OCI-LY3 (cell line): Measurements from ENCODE around the gene EFNB3.

ENCODE experiments used
- H2AFZ ChIP-seq: fragments of 200-600, 300-600 bp; shearing (Covaris generic); 2 replicates; pipeline ENCODE4 v1.6.0; 2014; ENCODE audit warnings: antibody characterized with exemption, low read depth, low read length
- H3K27ac ChIP-seq: fragments of 200-600, 300-600 bp; sonication (generic); 2 replicates; pipeline ENCODE4 v1.5.1; 2014; ENCODE audit warnings: mild to moderate bottlenecking, low read length, moderate library complexity, mixed read lengths
- H3K27me3 ChIP-seq: fragments of 200-600, 300-600 bp; sonication (generic); 2 replicates; pipeline ENCODE4 v1.6.1; 2014; ENCODE audit warnings: low read depth, low read length, mixed read lengths
- H3K36me3 ChIP-seq: fragments of 200-600, 300-600 bp; sonication (generic); replicated peaks from 2 replicates; pipeline ENCODE3; 2014; ENCODE audit warnings: low read depth, low read length, mixed read lengths
- H3K4me1 ChIP-seq: fragments of 300-600, 200-600 bp; sonication (generic); 2 replicates; pipeline ENCODE4 v1.6.1; 2014; ENCODE audit warnings: low read length, mixed read lengths
- H3K4me2 ChIP-seq: fragments of 200-600, 300-600 bp; sonication (generic); 2 replicates; pipeline ENCODE4 v1.6.1; 2014; ENCODE audit warnings: low read length, mixed read lengths
- H3K4me3 ChIP-seq: fragments of 300-600, 200-600 bp; sonication (generic); 2 replicates; pipeline ENCODE4 v1.5.1; 2014; ENCODE audit warnings: antibody characterized with exemption, mild to moderate bottlenecking, low read length, moderate library complexity
- H3K79me2 ChIP-seq: fragments of 300-600, 200-600 bp; shearing (Covaris generic); 2 replicates; pipeline ENCODE4 v1.6.1; 2014; ENCODE audit warnings: mild to moderate bottlenecking, low read length, mixed read lengths
- H3K9ac ChIP-seq: fragments of 300-600, 200-600 bp; shearing (Covaris generic); 2 replicates; pipeline ENCODE4 v1.6.0; 2014; ENCODE audit warnings: mild to moderate bottlenecking, low read length, moderate library complexity
- H3K9me3 ChIP-seq: fragments of 200-600, 300-600 bp; shearing (Covaris generic); 2 replicates; pipeline ENCODE4 v1.6.1; 2014; ENCODE audit warnings: low read length, mixed read lengths; ENCODE audit not compliant: insufficient read depth
- H4K20me1 ChIP-seq: fragments of 200-600, 300-600 bp; sonication (generic); 2 replicates; pipeline ENCODE4 v1.6.1; 2016; ENCODE audit warnings: low read length, mixed read lengths; ENCODE audit not compliant: insufficient read depth
- EZH2phosphoT487 ChIP-seq: fragments of 200-600 bp; shearing (Covaris generic); IDR thresholded peaks from 2 replicates; pipeline ENCODE4 v1.6.1; 2018; ENCODE audit warnings: antibody characterized with exemption, mixed run types, low read depth
- TF ChIP-seq, protein P1 (sequence below): fragments of 200-600, 300-600 bp; sonication (generic); IDR thresholded peaks from 2 replicates; pipeline ENCODE4 v1.5.1; 2014; ENCODE audit warnings: antibody characterized with exemption, low read length, low read depth

Gene EFNB3

DNA sequence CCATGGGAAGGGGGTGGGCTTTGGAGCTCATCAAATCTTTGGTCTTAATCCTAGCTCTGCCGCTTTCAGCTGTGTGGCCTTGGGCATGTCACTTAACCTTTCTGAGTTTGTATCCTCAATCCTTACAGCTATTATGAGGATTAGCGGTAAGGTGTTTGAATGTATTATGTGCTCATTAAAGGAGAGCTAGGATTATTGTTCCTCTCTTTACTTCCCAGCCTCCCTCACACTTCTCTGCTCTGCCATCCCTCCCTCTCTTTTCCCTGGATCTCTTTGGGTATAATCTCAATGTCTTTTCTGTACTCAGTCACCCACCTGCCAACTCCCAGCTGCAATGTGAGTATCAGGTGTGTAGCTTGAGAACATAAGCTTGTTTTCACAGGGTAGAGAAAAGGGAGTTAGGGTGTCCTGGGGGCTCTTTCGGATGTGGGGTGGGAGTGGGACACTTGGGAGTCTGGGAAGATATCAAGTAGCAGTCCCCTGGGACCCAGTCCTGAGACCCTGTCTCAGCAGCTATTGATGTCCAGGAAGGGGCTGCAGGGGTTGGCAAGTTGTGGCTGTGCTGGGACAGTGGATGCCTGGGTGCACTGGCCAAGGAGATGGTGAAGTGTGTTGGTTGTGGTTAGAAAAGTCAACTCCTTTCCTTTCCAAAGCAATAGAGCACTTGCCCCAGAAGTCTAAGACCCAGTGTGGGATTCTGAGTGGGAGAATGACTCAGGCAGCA lies 1.8 kb downstream of the EFNB3 start:
- H2AFZ ChIP-seq = no peak overlapping the region
- peaks cover 11% of the 10 kb centered on the region for H3K27me3 ChIP-seq
- no peak overlapping the region for H3K4me2 ChIP-seq
- H4K20me1 ChIP-seq = no peaks in the 10 kb centered on the region
- no peaks in the 10 kb centered on the region for H3K9me3 ChIP-seq
- H3K9ac ChIP-seq = no peak overlapping the region
- no peak overlapping the region for H3K27ac ChIP-seq
- H3K4me3 ChIP-seq = no peak overlapping the region
- peaks cover 9% of the 10 kb centered on the region for H3K4me1 ChIP-seq
- TF ChIP-seq, protein P1, sequence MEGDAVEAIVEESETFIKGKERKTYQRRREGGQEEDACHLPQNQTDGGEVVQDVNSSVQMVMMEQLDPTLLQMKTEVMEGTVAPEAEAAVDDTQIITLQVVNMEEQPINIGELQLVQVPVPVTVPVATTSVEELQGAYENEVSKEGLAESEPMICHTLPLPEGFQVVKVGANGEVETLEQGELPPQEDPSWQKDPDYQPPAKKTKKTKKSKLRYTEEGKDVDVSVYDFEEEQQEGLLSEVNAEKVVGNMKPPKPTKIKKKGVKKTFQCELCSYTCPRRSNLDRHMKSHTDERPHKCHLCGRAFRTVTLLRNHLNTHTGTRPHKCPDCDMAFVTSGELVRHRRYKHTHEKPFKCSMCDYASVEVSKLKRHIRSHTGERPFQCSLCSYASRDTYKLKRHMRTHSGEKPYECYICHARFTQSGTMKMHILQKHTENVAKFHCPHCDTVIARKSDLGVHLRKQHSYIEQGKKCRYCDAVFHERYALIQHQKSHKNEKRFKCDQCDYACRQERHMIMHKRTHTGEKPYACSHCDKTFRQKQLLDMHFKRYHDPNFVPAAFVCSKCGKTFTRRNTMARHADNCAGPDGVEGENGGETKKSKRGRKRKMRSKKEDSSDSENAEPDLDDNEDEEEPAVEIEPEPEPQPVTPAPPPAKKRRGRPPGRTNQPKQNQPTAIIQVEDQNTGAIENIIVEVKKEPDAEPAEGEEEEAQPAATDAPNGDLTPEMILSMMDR = no peak
- no peak for TF ChIP-seq EZH2phosphoT487
- no peaks in the 10 kb centered on the region for H3K36me3 ChIP-seq
- no peaks in the 10 kb centered on the region for H3K79me2 ChIP-seq

DNA sequence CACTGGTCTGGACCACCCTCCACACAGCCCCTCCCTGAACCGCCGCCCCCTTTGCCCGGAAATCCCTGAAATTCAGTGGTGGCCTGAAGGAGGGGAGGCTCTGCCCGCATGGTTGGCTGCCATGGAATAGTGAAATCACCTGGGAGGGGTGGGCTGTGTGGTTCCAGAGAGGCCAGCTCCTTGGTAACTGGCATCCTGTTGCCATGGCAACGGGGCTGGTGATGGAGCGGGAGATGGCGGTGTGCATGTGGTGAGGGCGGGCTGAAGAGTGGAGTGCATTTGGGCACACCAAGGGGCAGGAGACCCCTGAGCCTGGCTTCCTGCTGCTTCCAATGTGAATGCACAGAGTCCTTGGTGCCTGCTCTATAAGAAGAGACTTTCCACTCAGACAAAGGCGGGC lies 2.4 kb downstream of the EFNB3 start:
- Histone ChIP-seq H3K27ac (no peak overlapping the region), H2AFZ (no peak overlapping the region), H3K9me3 (no peaks in the 10 kb centered on the region), H3K9ac (no peak overlapping the region), H3K36me3 (no peaks in the 10 kb centered on the region), H3K27me3 (peaks cover 11% of the 10 kb centered on the region), H3K79me2 (no peaks in the 10 kb centered on the region), H3K4me2 (no peak overlapping the region), H3K4me1 (peaks cover 9% of the 10 kb centered on the region), H3K4me3 (no peak overlapping the region), H4K20me1 (no peaks in the 10 kb centered on the region)
- no peak for TF ChIP-seq EZH2phosphoT487
- TF ChIP-seq, protein P1 = no peak

DNA sequence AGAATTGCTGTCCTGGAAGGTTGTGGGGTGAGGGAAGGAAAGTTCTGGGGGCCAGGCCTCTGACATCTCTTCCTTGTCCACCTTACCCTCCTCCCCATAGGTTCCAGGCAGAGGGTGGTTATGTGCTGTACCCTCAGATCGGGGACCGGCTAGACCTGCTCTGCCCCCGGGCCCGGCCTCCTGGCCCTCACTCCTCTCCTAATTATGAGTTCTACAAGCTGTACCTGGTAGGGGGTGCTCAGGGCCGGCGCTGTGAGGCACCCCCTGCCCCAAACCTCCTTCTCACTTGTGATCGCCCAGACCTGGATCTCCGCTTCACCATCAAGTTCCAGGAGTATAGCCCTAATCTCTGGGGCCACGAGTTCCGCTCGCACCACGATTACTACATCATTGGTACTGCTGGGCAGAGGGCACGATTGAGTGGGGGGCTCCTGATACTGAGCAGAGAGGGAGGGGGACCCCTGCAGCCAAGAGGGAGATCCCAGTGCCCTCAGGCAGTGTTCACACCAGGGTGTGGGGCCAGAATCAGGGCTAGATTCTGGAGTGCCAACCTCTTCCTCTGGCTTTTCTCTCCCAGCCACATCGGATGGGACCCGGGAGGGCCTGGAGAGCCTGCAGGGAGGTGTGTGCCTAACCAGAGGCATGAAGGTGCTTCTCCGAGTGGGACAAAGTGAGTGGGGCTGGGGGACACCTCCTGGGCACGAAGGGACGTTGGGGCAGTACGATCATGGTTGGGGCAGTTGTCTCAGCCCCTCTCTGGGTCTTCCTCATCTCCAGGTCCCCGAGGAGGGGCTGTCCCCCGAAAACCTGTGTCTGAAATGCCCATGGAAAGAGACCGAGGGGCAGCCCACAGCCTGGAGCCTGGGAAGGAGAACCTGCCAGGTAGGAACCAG lies 3.1 kb downstream of the EFNB3 start:
- H3K27me3 ChIP-seq = peaks cover 11% of the 10 kb centered on the region
- peaks cover 9% of the 10 kb centered on the region for H3K4me1 ChIP-seq
- H3K9ac ChIP-seq = no peak overlapping the region
- H3K36me3 ChIP-seq = no peaks in the 10 kb centered on the region
- no peaks in the 10 kb centered on the region for H4K20me1 ChIP-seq
- no peaks in the 10 kb centered on the region for H3K79me2 ChIP-seq
- no peak overlapping the region for H3K27ac ChIP-seq
- H3K4me2 ChIP-seq = no peak overlapping the region
- TF ChIP-seq, protein P1 = no peak
- no peak for TF ChIP-seq EZH2phosphoT487
- no peaks in the 10 kb centered on the region for H3K9me3 ChIP-seq
- no peak overlapping the region for H2AFZ ChIP-seq
- no peak overlapping the region for H3K4me3 ChIP-seq

DNA sequence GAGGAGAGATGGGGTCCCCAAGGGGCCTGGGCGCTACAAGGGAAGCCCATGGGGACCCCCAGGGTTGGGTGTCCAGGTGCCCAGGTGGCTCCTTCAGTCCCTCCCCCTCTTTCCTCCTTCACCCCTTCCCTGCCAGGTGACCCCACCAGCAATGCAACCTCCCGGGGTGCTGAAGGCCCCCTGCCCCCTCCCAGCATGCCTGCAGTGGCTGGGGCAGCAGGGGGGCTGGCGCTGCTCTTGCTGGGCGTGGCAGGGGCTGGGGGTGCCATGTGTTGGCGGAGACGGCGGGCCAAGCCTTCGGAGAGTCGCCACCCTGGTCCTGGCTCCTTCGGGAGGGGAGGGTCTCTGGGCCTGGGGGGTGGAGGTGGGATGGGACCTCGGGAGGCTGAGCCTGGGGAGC lies 4.0 kb downstream of the EFNB3 start:
- Histone ChIP-seq H3K4me3 (no peak overlapping the region), H3K4me1 (peaks cover 9% of the 10 kb centered on the region), H3K27ac (no peak overlapping the region), H3K36me3 (no peaks in the 10 kb centered on the region), H3K9me3 (no peaks in the 10 kb centered on the region), H2AFZ (no peak overlapping the region), H3K4me2 (no peak overlapping the region), H3K27me3 (peaks cover 16% of the 10 kb centered on the region), H3K79me2 (no peaks in the 10 kb centered on the region), H3K9ac (no peak overlapping the region), H4K20me1 (no peaks in the 10 kb centered on the region)
- TF ChIP-seq EZH2phosphoT487 = no peak
- TF ChIP-seq, protein P1 = no peak
